H9 (cell line): ENCODE results near the gene MAPKAPK2. TPM values are rescaled to one million over a fixed set of nuclear protein-coding genes. Genes with fewer than 3 reads are reported as not detected.

Experiments used
- DNase-seq: peaks from one replicate; pipeline ENCODE4 v3.0.0-alpha.2; 2017
- H2AFZ ChIP-seq: one replicate; pipeline ENCODE4 v1.6.1; 2013; ENCODE audit warnings: mild to moderate bottlenecking, low read length, control low read depth, moderate library complexity
- H2AK5ac ChIP-seq: 2 replicates; pipeline ENCODE4 v1.6.1; 2013; ENCODE audit warnings: low read length, control low read depth, mixed read lengths; ENCODE audit not compliant: insufficient read length
- H2BK120ac ChIP-seq: one replicate; pipeline ENCODE4 v1.6.1; 2013; ENCODE audit warnings: low read depth, mild to moderate bottlenecking, low read length, control low read depth, inconsistent platforms; ENCODE audit not compliant: poor library complexity, severe bottlenecking
- H2BK12ac ChIP-seq: 2 replicates; pipeline ENCODE4 v1.6.1; 2013; ENCODE audit warnings: low read length, control low read depth, mixed read lengths, low read depth; ENCODE audit not compliant: insufficient read length
- H2BK15ac ChIP-seq: 2 replicates; pipeline ENCODE4 v1.6.1; 2013; ENCODE audit warnings: low read depth, low read length, control low read depth
- H2BK20ac ChIP-seq: one replicate; pipeline ENCODE4 v1.6.1; 2013; ENCODE audit warnings: low read depth, mild to moderate bottlenecking, low read length, control low read depth, inconsistent platforms; ENCODE audit not compliant: poor library complexity, severe bottlenecking
- H2BK5ac ChIP-seq: 2 replicates; pipeline ENCODE4 v1.6.1; 2013; ENCODE audit warnings: low read length, control low read depth, mixed read lengths; ENCODE audit not compliant: insufficient read length
- H3K14ac ChIP-seq: 2 replicates; pipeline ENCODE4 v1.6.1; 2013; ENCODE audit warnings: low read length, control low read depth; ENCODE audit not compliant: insufficient read depth
- H3K18ac ChIP-seq: 2 replicates; pipeline ENCODE4 v1.6.1; 2013; ENCODE audit warnings: low read depth, mild to moderate bottlenecking, mixed read lengths, low read length, control low read depth; ENCODE audit not compliant: insufficient read length
- H3K23ac ChIP-seq: 2 replicates; pipeline ENCODE4 v1.6.1; 2013; ENCODE audit warnings: low read length, control low read depth, mixed read lengths, low read depth; ENCODE audit not compliant: insufficient read length
- H3K23me2 ChIP-seq: 2 replicates; pipeline ENCODE4 v1.6.1; 2013; ENCODE audit warnings: low read depth, mild to moderate bottlenecking, mixed read lengths, low read length, control low read depth; ENCODE audit not compliant: insufficient read length, poor library complexity, severe bottlenecking
- H3K27ac ChIP-seq: 2 replicates; pipeline ENCODE4 v1.5.1; 2013; ENCODE audit warnings: low read length, control low read depth, mixed read lengths, low read depth; ENCODE audit not compliant: insufficient read length
- H3K27me3 ChIP-seq: 2 replicates; pipeline ENCODE4 v1.6.1; 2013; ENCODE audit warnings: low read length, control low read depth, inconsistent platforms; ENCODE audit not compliant: insufficient read depth
- H3K4ac ChIP-seq: 2 replicates; pipeline ENCODE4 v1.6.1; 2013; ENCODE audit warnings: low read depth, mild to moderate bottlenecking, control low read depth, inconsistent platforms, low read length, moderate library complexity
- H3K4me1 ChIP-seq: 2 replicates; pipeline ENCODE4 v1.6.1; 2013; ENCODE audit warnings: low read length, control low read depth, inconsistent platforms; ENCODE audit not compliant: insufficient read depth
- H3K4me2 ChIP-seq: 2 replicates; pipeline ENCODE4 v1.6.1; 2013; ENCODE audit warnings: low read length, control low read depth, mixed read lengths; ENCODE audit not compliant: insufficient read length, insufficient read depth
- H3K56ac ChIP-seq: 2 replicates; pipeline ENCODE4 v1.6.1; 2013; ENCODE audit warnings: low read depth, mild to moderate bottlenecking, mixed read lengths, low read length, control low read depth; ENCODE audit not compliant: insufficient read length
- H3K79me1 ChIP-seq: 2 replicates; pipeline ENCODE4 v1.6.1; 2013; ENCODE audit warnings: low read depth, mild to moderate bottlenecking, moderate library complexity, low read length, control low read depth, inconsistent platforms; ENCODE audit not compliant: insufficient read depth, poor library complexity, severe bottlenecking
- H3K79me2 ChIP-seq: 2 replicates; pipeline ENCODE4 v1.6.1; 2013; ENCODE audit warnings: low read length, control low read depth, inconsistent platforms; ENCODE audit not compliant: insufficient read depth
- H3K9ac ChIP-seq: 2 replicates; pipeline ENCODE4 v1.6.1; 2013; ENCODE audit warnings: low read length, control low read depth, mixed read lengths; ENCODE audit not compliant: insufficient read length; ENCODE audit errors: extremely low read depth
- H3K9me3 ChIP-seq: one replicate; pipeline ENCODE4 v1.6.1; 2013; ENCODE audit warnings: low read depth, low read length, inconsistent platforms; ENCODE audit not compliant: control insufficient read depth
- H3T11ph ChIP-seq: one replicate; pipeline ENCODE4 v1.6.1; 2013; ENCODE audit warnings: mild to moderate bottlenecking, low read length, control low read depth, inconsistent platforms
- H4K20me1 ChIP-seq: one replicate; pipeline ENCODE4 v1.6.1; 2013; ENCODE audit not compliant: control insufficient read depth, insufficient read length, insufficient read depth
- H4K5ac ChIP-seq: 2 replicates; pipeline ENCODE4 v1.6.1; 2013; ENCODE audit warnings: low read depth, mild to moderate bottlenecking, mixed read lengths, low read length, control low read depth; ENCODE audit not compliant: insufficient read length
- H4K8ac ChIP-seq: replicated peaks from 2 replicates; pipeline ENCODE4 v1.6.1; 2013; ENCODE audit warnings: low read length, control low read depth, mixed read lengths, low read depth; ENCODE audit not compliant: insufficient read length
- H4K91ac ChIP-seq: 2 replicates; pipeline ENCODE4 v1.6.1; 2013; ENCODE audit warnings: low read depth, mild to moderate bottlenecking, moderate library complexity, mixed read lengths, low read length, control low read depth; ENCODE audit not compliant: insufficient read length
- H3K27ac Mint-ChIP-seq, 3 experiments: 2 replicates in 2 of 3; 3 replicates in 1 of 3; pipeline ENCODE4 v1.8.0; 2020 to 2021; ENCODE audit warnings: mixed read lengths in 3 of 3, mild to moderate bottlenecking in 1 of 3, moderate library complexity in 1 of 3
- H3K27me3 Mint-ChIP-seq: 2 replicates; pipeline ENCODE4 v1.8.0; 2021; ENCODE audit warnings: low read depth, mild to moderate bottlenecking, moderate library complexity, mixed read lengths
- H3K36me3 Mint-ChIP-seq, 3 experiments: 2 replicates in 2 of 3; 3 replicates in 1 of 3; pipeline ENCODE4 v1.8.0; 2020 to 2021; ENCODE audit warnings: low read depth in 3 of 3, mixed read lengths in 3 of 3; ENCODE audit not compliant: insufficient read depth in 1 of 3
- H3K4me1 Mint-ChIP-seq, 2 experiments: 2 replicates each; pipeline ENCODE4 v1.8.0; 2020; ENCODE audit warnings: mixed read lengths in 2 of 2
- H3K4me3 Mint-ChIP-seq, 2 experiments: 2 replicates in 1 of 2; 3 replicates in 1 of 2; pipeline ENCODE4 v1.8.0; 2020 to 2021; ENCODE audit warnings: mild to moderate bottlenecking in 2 of 2, mixed read lengths in 2 of 2, moderate library complexity in 1 of 2
- H3K9me3 Mint-ChIP-seq, 2 experiments: 2 replicates in 1 of 2; 3 replicates in 1 of 2; pipeline ENCODE4 v1.8.0; 2020; ENCODE audit warnings: mild to moderate bottlenecking in 2 of 2, mixed read lengths in 2 of 2, moderate library complexity in 1 of 2
- WGBS: extraction: QIAGEN DNeasy Blood & Tissue Kit; methylation state at CpG from one replicate; pipeline ENCODE4 v1.1.7; 2013; ENCODE audit warnings: missing lambda C conversion rate, low lambda C conversion rate, mixed read lengths; ENCODE audit not compliant: insufficient read length; ENCODE audit errors: extremely low coverage; 5-methylcytosine and 5-hydroxymethylcytosine counted together
- total RNA-seq: library from RNA; stranded (reverse); gene quantifications from 2 replicates; pipeline ENCODE4 v1.2.1, GENCODE V29; 2021
- TF ChIP-seq, protein P1 (sequence below): fragments of 200-600 bp; sonication (generic); conservative IDR thresholded peaks from 3 replicates; pipeline ENCODE4 v1.8.0; 2021; ENCODE audit warnings: antibody characterized with exemption, mild to moderate bottlenecking

MAPKAPK2 gene
- total RNA-seq, 1 experiment from 2014 or later, result 50.1 TPM

DNA sequence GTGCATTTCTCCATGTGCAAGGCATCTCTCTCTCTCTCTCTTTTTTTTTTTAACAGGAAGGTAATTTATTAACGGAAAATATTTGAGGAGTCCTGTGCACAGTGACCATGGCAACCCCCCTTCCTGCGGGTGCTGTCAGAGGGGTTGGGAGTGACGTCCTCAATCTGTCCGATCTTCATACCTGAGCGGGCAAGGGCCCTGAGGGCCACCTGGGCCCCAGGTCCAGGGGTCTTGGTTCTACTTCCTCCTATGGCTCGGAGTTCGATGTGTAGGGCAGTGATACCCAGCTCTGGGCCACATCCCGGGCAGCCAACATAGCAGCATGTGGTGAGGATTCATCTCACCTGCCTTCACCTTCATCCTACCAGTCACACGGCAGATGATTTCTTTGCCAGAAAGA is 11.0 kb downstream of the MAPKAPK2 start:
- no peak overlapping the region for H2AK5ac ChIP-seq
- Mint-ChIP-seq H3K27me3 (no peaks in the 10 kb centered on the region; the same call in 1 of the 2 replicates), H3K9me3 (no peaks in the 10 kb centered on the region), H3K4me1 (peaks cover 58 to 61% of the 10 kb centered on the region in 2 experiments), H3K4me3 (no peak overlapping the region), H3K27ac (no peak overlapping the region), H3K36me3 (peaks cover 5 to 16% (median 14%) of the 10 kb centered on the region in 3 experiments; a peak in 6 of 7 replicates)
- no peak overlapping the region for H4K91ac ChIP-seq
- DNase-seq, result no peak
- peaks cover 2% of the 10 kb centered on the region for H3K79me2 ChIP-seq
- H2BK15ac ChIP-seq, result no peak overlapping the region
- no peak overlapping the region for H3K56ac ChIP-seq
- no peaks in the 10 kb centered on the region for H3K27me3 ChIP-seq
- H3K18ac ChIP-seq, result no peak overlapping the region
- H4K8ac ChIP-seq, result no peak overlapping the region
- peaks cover 6% of the 10 kb centered on the region for H3K79me1 ChIP-seq
- no peak overlapping the region for H2BK5ac ChIP-seq
- H2BK120ac ChIP-seq, result no peak overlapping the region
- no peak overlapping the region for H3K27ac ChIP-seq
- no peak overlapping the region for H3K4me2 ChIP-seq
- H2BK20ac ChIP-seq, result no peak overlapping the region
- no peak overlapping the region for H3K4ac ChIP-seq
- H4K5ac ChIP-seq, result no peak overlapping the region
- H3K23ac ChIP-seq, result no peak overlapping the region
- no peak overlapping the region for H2AFZ ChIP-seq
- no peaks in the 10 kb centered on the region for H3K9me3 ChIP-seq
- no peak overlapping the region for H3K14ac ChIP-seq
- no peak overlapping the region for H2BK12ac ChIP-seq
- no peak overlapping the region for H3T11ph ChIP-seq
- H3K9ac ChIP-seq, result no peak overlapping the region
- TF ChIP-seq, protein P1, sequence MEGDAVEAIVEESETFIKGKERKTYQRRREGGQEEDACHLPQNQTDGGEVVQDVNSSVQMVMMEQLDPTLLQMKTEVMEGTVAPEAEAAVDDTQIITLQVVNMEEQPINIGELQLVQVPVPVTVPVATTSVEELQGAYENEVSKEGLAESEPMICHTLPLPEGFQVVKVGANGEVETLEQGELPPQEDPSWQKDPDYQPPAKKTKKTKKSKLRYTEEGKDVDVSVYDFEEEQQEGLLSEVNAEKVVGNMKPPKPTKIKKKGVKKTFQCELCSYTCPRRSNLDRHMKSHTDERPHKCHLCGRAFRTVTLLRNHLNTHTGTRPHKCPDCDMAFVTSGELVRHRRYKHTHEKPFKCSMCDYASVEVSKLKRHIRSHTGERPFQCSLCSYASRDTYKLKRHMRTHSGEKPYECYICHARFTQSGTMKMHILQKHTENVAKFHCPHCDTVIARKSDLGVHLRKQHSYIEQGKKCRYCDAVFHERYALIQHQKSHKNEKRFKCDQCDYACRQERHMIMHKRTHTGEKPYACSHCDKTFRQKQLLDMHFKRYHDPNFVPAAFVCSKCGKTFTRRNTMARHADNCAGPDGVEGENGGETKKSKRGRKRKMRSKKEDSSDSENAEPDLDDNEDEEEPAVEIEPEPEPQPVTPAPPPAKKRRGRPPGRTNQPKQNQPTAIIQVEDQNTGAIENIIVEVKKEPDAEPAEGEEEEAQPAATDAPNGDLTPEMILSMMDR, result no peak
- no CpG with 5 or more reads among the region's 9 CpGs for WGBS
- H3K23me2 ChIP-seq, result no peaks in the 10 kb centered on the region
- peaks cover 8% of the 10 kb centered on the region; the same call in 1 of the 2 replicates for H3K4me1 ChIP-seq
- H4K20me1 ChIP-seq, result no peaks in the 10 kb centered on the region
